ENCODE data around the gene PHLPP1. TPM values are rescaled to one million over a fixed set of nuclear protein-coding genes. Genes with fewer than 3 reads are reported as not detected.
A peak's percentile ranks its signal among the peaks of the same experiment; 100 is the strongest.

PHLPP1 gene
- total RNA-seq, 1 experiment from 2014 or later, result 39.9 TPM

DNA sequence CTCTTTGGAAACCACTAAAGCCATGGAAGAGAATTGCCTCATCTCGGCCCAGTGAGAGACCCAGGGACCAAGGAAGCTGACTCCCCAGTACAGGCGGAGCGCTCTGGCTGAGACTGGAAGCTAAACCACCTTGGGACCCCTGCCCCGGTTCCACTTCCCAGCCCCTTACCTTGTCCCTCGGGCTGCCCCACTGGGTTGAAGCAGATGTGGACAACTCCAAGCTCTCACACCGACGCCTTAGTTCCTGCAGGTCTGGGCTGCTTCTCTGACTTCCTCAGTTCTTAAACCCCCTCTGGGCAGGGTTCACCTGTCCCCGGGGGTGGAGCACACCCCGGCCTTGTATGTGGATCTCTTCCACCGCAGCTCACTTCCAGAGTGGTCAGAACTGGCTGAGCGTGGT is 266.2 kb downstream of the PHLPP1 start:
- Histone ChIP-seq H4K91ac (ENCODE audit: insufficient read length, low read depth, low read length) (no peak overlapping the region), H3K4ac (ENCODE audit: low read depth, low read length) (no peak overlapping the region), H3K27ac (ENCODE audit: insufficient read length, low read depth, low read length) (no peak overlapping the region), H3K79me1 (ENCODE audit: insufficient read depth, low read depth, low read length, poor library complexity, severe bottlenecking) (no peaks in the 10 kb centered on the region), H2BK120ac (ENCODE audit: low read depth, low read length, poor library complexity, severe bottlenecking) (no peak overlapping the region), H4K8ac (replicated peaks; ENCODE audit: insufficient read length, low read depth, low read length) (no peak overlapping the region), H4K20me1 (ENCODE audit: control insufficient read depth, insufficient read depth, insufficient read length) (no peaks in the 10 kb centered on the region), H3K9ac (ENCODE audit: extremely low read depth, insufficient read length, low read length) (no peak overlapping the region), H3K23ac (ENCODE audit: insufficient read length, low read depth, low read length) (no peak overlapping the region), H2BK15ac (ENCODE audit: low read depth, low read length) (no peak overlapping the region), H2BK20ac (ENCODE audit: low read depth, low read length, poor library complexity, severe bottlenecking) (no peak overlapping the region), H3K4me1 (ENCODE audit: insufficient read depth, low read length) (no peaks in the 10 kb centered on the region), H3K56ac (ENCODE audit: insufficient read length, low read depth, low read length) (no peak overlapping the region), H3K18ac (ENCODE audit: insufficient read length, low read depth, low read length) (no peak overlapping the region), H3K23me2 (ENCODE audit: insufficient read length, low read depth, low read length, poor library complexity, severe bottlenecking) (no peaks in the 10 kb centered on the region), H4K5ac (ENCODE audit: insufficient read length, low read depth, low read length) (no peak overlapping the region), H3K9me3 (ENCODE audit: control insufficient read depth, low read depth, low read length) (no peaks in the 10 kb centered on the region), H3T11ph (ENCODE audit: low read length) (no peak overlapping the region), H3K14ac (ENCODE audit: insufficient read depth, low read length) (no peak overlapping the region; the same call in 1 of the 2 replicates), H2BK12ac (ENCODE audit: insufficient read length, low read depth, low read length) (no peak overlapping the region), H2BK5ac (ENCODE audit: insufficient read length, low read length) (no peak overlapping the region), H3K4me2 (ENCODE audit: insufficient read depth, insufficient read length, low read length) (no peak overlapping the region), H3K27me3 (ENCODE audit: insufficient read depth, low read length) (no peaks in the 10 kb centered on the region), H2AK5ac (ENCODE audit: insufficient read length, low read length) (no peak overlapping the region), H2AFZ (ENCODE audit: low read length) (no peak overlapping the region), H3K79me2 (ENCODE audit: insufficient read depth, low read length) (no peaks in the 10 kb centered on the region)
- H3K36me3 Mint-ChIP-seq (ENCODE audit: insufficient read depth in 1 of 3, low read depth in 3 of 3), result peaks cover 9 to 40% (median 33%) of the 10 kb centered on the region in 3 experiments; a peak in 6 of 7 replicates
- no peaks in the 10 kb centered on the region for H3K27me3 Mint-ChIP-seq (ENCODE audit: low read depth)
- TF ChIP-seq, protein P1, sequence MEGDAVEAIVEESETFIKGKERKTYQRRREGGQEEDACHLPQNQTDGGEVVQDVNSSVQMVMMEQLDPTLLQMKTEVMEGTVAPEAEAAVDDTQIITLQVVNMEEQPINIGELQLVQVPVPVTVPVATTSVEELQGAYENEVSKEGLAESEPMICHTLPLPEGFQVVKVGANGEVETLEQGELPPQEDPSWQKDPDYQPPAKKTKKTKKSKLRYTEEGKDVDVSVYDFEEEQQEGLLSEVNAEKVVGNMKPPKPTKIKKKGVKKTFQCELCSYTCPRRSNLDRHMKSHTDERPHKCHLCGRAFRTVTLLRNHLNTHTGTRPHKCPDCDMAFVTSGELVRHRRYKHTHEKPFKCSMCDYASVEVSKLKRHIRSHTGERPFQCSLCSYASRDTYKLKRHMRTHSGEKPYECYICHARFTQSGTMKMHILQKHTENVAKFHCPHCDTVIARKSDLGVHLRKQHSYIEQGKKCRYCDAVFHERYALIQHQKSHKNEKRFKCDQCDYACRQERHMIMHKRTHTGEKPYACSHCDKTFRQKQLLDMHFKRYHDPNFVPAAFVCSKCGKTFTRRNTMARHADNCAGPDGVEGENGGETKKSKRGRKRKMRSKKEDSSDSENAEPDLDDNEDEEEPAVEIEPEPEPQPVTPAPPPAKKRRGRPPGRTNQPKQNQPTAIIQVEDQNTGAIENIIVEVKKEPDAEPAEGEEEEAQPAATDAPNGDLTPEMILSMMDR (conservative IDR thresholded peaks at IDR 0.05), result no peak
- WGBS (ENCODE audit: extremely low coverage, insufficient read length, low lambda C conversion rate), result no CpG with 5 or more reads among the region's 11 CpGs
- H3K9me3 Mint-ChIP-seq, result no peaks in the 10 kb centered on the region
- H3K4me3 Mint-ChIP-seq, result no peak overlapping the region
- H3K27ac Mint-ChIP-seq, result peak overlapping the region in 2 of 3 experiments; percentile 35 to 82; a peak in 3 of 7 replicates
- no peak for DNase-seq
- H3K4me1 Mint-ChIP-seq, result peaks cover 2 to 11% of the 10 kb centered on the region in 2 experiments

Measured in H9 (cell line).